SK-N-SH (cell line): ENCODE measurements around the gene ARPC5L. TPM values are rescaled to one million over a fixed set of nuclear protein-coding genes. Genes with fewer than 3 reads are reported as not detected.

Experiments
- CTCF ChIA-PET: fragments of 300-600, 350-600 bp; formaldehyde crosslinking; extraction: SDS; loops from one replicate; lab custom pipeline; 2021; lab: Yijun Ruan, JAX
- POLR2A ChIA-PET: fragments of 350-600 bp; sonication (Branson Sonifier 250); formaldehyde crosslinking; extraction: SDS; loops from one replicate; lab custom pipeline; 2020; ENCODE audit warnings: antibody characterized with exemption, inconsistent platforms; lab: Yijun Ruan, JAX
- DNase-seq: peaks from one replicate; pipeline ENCODE4 v3.0.0; 2012
- H2AFZ ChIP-seq: fragments of 200-600 bp; sonication (generic); 2 replicates; pipeline ENCODE4 v1.8.1; 2016; ENCODE audit warnings: antibody characterized with exemption, mild to moderate bottlenecking, low read depth
- H3F3A ChIP-seq: fragments of 200-600 bp; sonication (generic); replicated peaks from 2 replicates; pipeline ENCODE3; 2016; ENCODE audit warnings: antibody characterized with exemption, mild to moderate bottlenecking; ENCODE audit not compliant: insufficient read depth
- H3K27ac ChIP-seq, 2 experiments: fragments of 200-500 bp in 1 of 2; fragments of 200-600 bp in 1 of 2; sonication (Bioruptor generic) in 1 of 2; sonication (generic), shearing (Covaris generic) in 1 of 2; 2 replicates each; pipeline versions ENCODE4 v1.5.1 to v1.6.1; 2014 to 2016; ENCODE audit warnings: low read depth in 2 of 2, inconsistent platforms in 1 of 2, low read length in 1 of 2, mild to moderate bottlenecking in 1 of 2, mixed read lengths in 1 of 2
- H3K27me3 ChIP-seq: fragments of 200-600 bp; sonication (generic), shearing (Covaris generic); 2 replicates; pipeline ENCODE4 v1.6.1; 2016; ENCODE audit warnings: mixed run types; ENCODE audit not compliant: insufficient read depth
- H3K36me3 ChIP-seq, 2 experiments: fragments of 200-500 bp in 1 of 2; fragments of 200-600 bp in 1 of 2; sonication (Bioruptor generic) in 1 of 2; sonication (generic) in 1 of 2; replicated peaks in 1 of 2; 2 replicates each; pipeline versions ENCODE3 to v1.5.1; 2014 to 2016; ENCODE audit warnings: low read length in 1 of 2, mild to moderate bottlenecking in 1 of 2; ENCODE audit not compliant: insufficient read depth in 2 of 2, control insufficient read depth in 1 of 2
- H3K4me1 ChIP-seq, 2 experiments: fragments of 200-500 bp in 1 of 2; fragments of 200-600 bp in 1 of 2; sonication (Bioruptor generic) in 1 of 2; sonication (generic), shearing (Covaris generic) in 1 of 2; 2 replicates each; pipeline versions ENCODE4 v1.5.1 to v1.6.1; 2014 to 2016; ENCODE audit warnings: low read depth in 1 of 2, low read length in 1 of 2, mixed run types in 1 of 2; ENCODE audit not compliant: insufficient read depth in 2 of 2, control insufficient read depth in 1 of 2
- H3K4me2 ChIP-seq: fragments of 200-600 bp; sonication (generic), shearing (Covaris generic); 2 replicates; pipeline ENCODE4 v1.6.1; 2017; ENCODE audit warnings: mixed run types
- H3K4me3 ChIP-seq, 2 experiments: fragments of 200-500 bp in 1 of 2; fragments of 200-600 bp in 1 of 2; sonication (Bioruptor generic) in 1 of 2; sonication (generic), shearing (Covaris generic) in 1 of 2; 2 replicates each; pipeline versions ENCODE4 v1.5.1 to v1.8.1; 2014 to 2016; ENCODE audit warnings: low read depth in 2 of 2, inconsistent platforms in 1 of 2, low read length in 1 of 2, mild to moderate bottlenecking in 1 of 2, mixed read lengths in 1 of 2, moderate library complexity in 1 of 2
- H3K79me2 ChIP-seq: fragments of 200-600 bp; sonication (generic); 2 replicates; pipeline ENCODE4 v1.8.1; 2017; ENCODE audit warnings: mild to moderate bottlenecking; ENCODE audit not compliant: insufficient read depth
- H3K9ac ChIP-seq: fragments of 200-600 bp; sonication (generic); 2 replicates; pipeline ENCODE4 v1.6.1; 2017; ENCODE audit warnings: mixed run types
- H3K9me2 ChIP-seq: fragments of 200-600 bp; sonication (generic); 2 replicates; pipeline ENCODE4 v1.6.1; 2017; ENCODE audit warnings: mixed run types
- H3K9me3 ChIP-seq: fragments of 200-600 bp; sonication (generic); 2 replicates; pipeline ENCODE4 v1.6.1; 2017; ENCODE audit warnings: mixed run types, mild to moderate bottlenecking, moderate library complexity
- H4K20me1 ChIP-seq: fragments of 200-600 bp; sonication (generic); 2 replicates; pipeline ENCODE4 v1.6.1; 2017; ENCODE audit warnings: mild to moderate bottlenecking, mixed run types; ENCODE audit not compliant: insufficient read depth
- FOSL2 ChIP-seq: IDR thresholded peaks from 2 replicates; pipeline ENCODE4 v1.4.0; 2012; ENCODE audit warnings: low read depth, mild to moderate bottlenecking, moderate library complexity, borderline replicate concordance
- GATA2 ChIP-seq: sonication (generic); formaldehyde crosslinking; IDR thresholded peaks from 2 replicates; pipeline ENCODE4 v1.5.0; 2020; ENCODE audit warnings: mild to moderate bottlenecking, missing genetic modification reagents
- MEF2A ChIP-seq: IDR thresholded peaks from 2 replicates; pipeline ENCODE4 v1.4.0; 2012; ENCODE audit warnings: low read depth, borderline replicate concordance
- NFIC ChIP-seq: IDR thresholded peaks from 2 replicates; pipeline ENCODE4 v1.4.0; 2012; ENCODE audit warnings: borderline replicate concordance
- RAD21 ChIP-seq: IDR thresholded peaks from 2 replicates; pipeline ENCODE4 v1.6.1; 2012; ENCODE audit warnings: mild to moderate bottlenecking, low read length
- RCOR1 ChIP-seq: fragments of 150-350 bp; IDR thresholded peaks from 2 replicates; pipeline ENCODE4 v1.6.1; 2017; ENCODE audit warnings: antibody characterized with exemption, low read length
- RFX5 ChIP-seq: IDR thresholded peaks from 2 replicates; pipeline ENCODE4 v1.6.1; 2012; ENCODE audit warnings: mild to moderate bottlenecking, improper control_type of control experiment, low read length
- TAF1 ChIP-seq: IDR thresholded peaks from 2 replicates; pipeline ENCODE4 v1.6.1; 2012; ENCODE audit warnings: low read depth, mild to moderate bottlenecking, low read length, moderate library complexity, borderline replicate concordance
- TCF12 ChIP-seq: IDR thresholded peaks from 2 replicates; pipeline ENCODE4 v1.4.0; 2012
- TEAD4 ChIP-seq: IDR thresholded peaks from 2 replicates; pipeline ENCODE4 v1.4.0; 2012; ENCODE audit warnings: mild to moderate bottlenecking, borderline replicate concordance; ENCODE audit not compliant: insufficient read depth
- WGBS: methylation state at CpG from one replicate; pipeline ENCODE4 v1.1.6; 2017; ENCODE audit warnings: low lambda C conversion rate; 5-methylcytosine and 5-hydroxymethylcytosine counted together
- polyA plus RNA-seq, 3 experiments: library from polyadenylated mRNA; depleted of rRNA; stranded (reverse); fragments of >200 nt; gene quantifications; 2 replicates each; pipeline ENCODE4 v1.2.3, GENCODE V29; 2012
- TF ChIP-seq, protein P1 (sequence below): IDR thresholded peaks from 2 replicates; pipeline ENCODE4; 2012
- TF ChIP-seq, protein P2 (sequence below): IDR thresholded peaks from 2 replicates; pipeline ENCODE4 v1.6.1; 2012; ENCODE audit warnings: mild to moderate bottlenecking, low read depth, low read length, moderate library complexity
- TF ChIP-seq, protein P3 (sequence below): fragments of 150-350 bp; IDR thresholded peaks from 2 replicates; pipeline ENCODE4 v1.6.1; 2017; ENCODE audit warnings: antibody characterized with exemption, low read length, low read depth, borderline replicate concordance
- TF ChIP-seq, protein P4 (sequence below): fragments of 150-350 bp; IDR thresholded peaks from 2 replicates; pipeline ENCODE4 v1.6.1; 2016; ENCODE audit warnings: mild to moderate bottlenecking, low read depth, low read length
- TF ChIP-seq, protein P5 (sequence below): IDR thresholded peaks from 2 replicates; pipeline ENCODE4 v1.4.0; 2012; ENCODE audit warnings: low read depth
- TF ChIP-seq, protein P6 (sequence below): fragments of 200-600 bp; sonication (generic); IDR thresholded peaks from 2 replicates; pipeline ENCODE4 v1.6.1; 2017; ENCODE audit warnings: antibody characterized with exemption, mild to moderate bottlenecking, moderate library complexity

The ARPC5L gene
- polyA plus RNA-seq, 1 of the 3 experiments (the other 2 are of a cell fraction): 73.1 TPM

DNA sequence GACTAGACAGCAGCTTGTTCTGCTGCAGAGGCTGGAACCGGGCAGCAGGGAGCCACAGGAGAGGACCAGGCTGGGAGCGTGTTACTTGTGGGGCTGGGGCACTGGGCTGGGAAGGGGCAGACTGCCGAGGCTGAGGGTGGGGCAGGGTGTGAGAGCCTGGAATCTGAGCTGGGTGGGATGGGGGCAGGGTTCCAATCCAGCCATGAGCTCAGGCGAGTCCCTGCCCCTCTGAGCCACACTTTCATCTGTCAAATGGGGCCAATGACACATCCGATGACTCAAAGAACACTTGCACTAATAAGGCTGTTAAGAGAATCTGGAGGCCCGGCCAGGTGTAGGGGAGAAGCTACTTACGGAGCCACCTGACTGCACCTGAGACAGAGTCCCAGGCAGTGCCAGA lies 27.3 kb upstream of the ARPC5L start:
- DNase-seq: peak; percentile 36
- no peak overlapping the region for H2AFZ ChIP-seq
- no peaks in the 10 kb centered on the region for H3K79me2 ChIP-seq
- ChIA-PET CTCF (interaction anchor here (0.9 to 33.6 kb wide), 4 partner anchors 19 to 109 kb away, joined by 3 to 1436 read pairs (median 178); partner anchors contain the start of genes NR6A1, OLFML2A and WDR38), POLR2A (interaction anchor here (0.6 kb wide), 1 partner anchor 17 kb away, joined by 4 read pairs; no protein-coding TSS in a partner anchor)
- H3F3A ChIP-seq: peaks cover 25% of the 10 kb centered on the region
- no peaks in the 10 kb centered on the region for H3K9me2 ChIP-seq
- peak; percentile 31; the same call in 1 of the 2 replicates for TF ChIP-seq NFIC
- TF ChIP-seq FOSL2: peak; percentile 48; the same call in 1 of the 2 replicates
- TF ChIP-seq, protein P1, sequence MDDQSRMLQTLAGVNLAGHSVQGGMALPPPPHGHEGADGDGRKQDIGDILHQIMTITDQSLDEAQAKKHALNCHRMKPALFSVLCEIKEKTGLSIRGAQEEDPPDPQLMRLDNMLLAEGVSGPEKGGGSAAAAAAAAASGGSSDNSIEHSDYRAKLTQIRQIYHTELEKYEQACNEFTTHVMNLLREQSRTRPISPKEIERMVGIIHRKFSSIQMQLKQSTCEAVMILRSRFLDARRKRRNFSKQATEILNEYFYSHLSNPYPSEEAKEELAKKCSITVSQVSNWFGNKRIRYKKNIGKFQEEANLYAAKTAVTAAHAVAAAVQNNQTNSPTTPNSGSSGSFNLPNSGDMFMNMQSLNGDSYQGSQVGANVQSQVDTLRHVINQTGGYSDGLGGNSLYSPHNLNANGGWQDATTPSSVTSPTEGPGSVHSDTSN: peak; percentile 60
- TF ChIP-seq, protein P2, sequence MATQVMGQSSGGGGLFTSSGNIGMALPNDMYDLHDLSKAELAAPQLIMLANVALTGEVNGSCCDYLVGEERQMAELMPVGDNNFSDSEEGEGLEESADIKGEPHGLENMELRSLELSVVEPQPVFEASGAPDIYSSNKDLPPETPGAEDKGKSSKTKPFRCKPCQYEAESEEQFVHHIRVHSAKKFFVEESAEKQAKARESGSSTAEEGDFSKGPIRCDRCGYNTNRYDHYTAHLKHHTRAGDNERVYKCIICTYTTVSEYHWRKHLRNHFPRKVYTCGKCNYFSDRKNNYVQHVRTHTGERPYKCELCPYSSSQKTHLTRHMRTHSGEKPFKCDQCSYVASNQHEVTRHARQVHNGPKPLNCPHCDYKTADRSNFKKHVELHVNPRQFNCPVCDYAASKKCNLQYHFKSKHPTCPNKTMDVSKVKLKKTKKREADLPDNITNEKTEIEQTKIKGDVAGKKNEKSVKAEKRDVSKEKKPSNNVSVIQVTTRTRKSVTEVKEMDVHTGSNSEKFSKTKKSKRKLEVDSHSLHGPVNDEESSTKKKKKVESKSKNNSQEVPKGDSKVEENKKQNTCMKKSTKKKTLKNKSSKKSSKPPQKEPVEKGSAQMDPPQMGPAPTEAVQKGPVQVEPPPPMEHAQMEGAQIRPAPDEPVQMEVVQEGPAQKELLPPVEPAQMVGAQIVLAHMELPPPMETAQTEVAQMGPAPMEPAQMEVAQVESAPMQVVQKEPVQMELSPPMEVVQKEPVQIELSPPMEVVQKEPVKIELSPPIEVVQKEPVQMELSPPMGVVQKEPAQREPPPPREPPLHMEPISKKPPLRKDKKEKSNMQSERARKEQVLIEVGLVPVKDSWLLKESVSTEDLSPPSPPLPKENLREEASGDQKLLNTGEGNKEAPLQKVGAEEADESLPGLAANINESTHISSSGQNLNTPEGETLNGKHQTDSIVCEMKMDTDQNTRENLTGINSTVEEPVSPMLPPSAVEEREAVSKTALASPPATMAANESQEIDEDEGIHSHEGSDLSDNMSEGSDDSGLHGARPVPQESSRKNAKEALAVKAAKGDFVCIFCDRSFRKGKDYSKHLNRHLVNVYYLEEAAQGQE: no peak
- peak; percentile 27; the same call in 1 of the 2 replicates for TF ChIP-seq TCF12
- no peaks in the 10 kb centered on the region for H3K9me3 ChIP-seq
- WGBS: 60% methylated on average over 5 of the region's 7 CpGs
- no peaks in the 10 kb centered on the region for H4K20me1 ChIP-seq
- no peaks in the 10 kb centered on the region for H3K27me3 ChIP-seq
- H3K4me1 ChIP-seq: peaks cover 14 to 24% of the 10 kb centered on the region in 2 experiments; a peak in 3 of 4 replicates
- H3K36me3 ChIP-seq: no peaks in the 10 kb centered on the region
- peak overlapping the region; percentile 68 for H3K4me2 ChIP-seq
- no peak overlapping the region for H3K4me3 ChIP-seq
- no peak overlapping the region for H3K9ac ChIP-seq
- peak overlapping the region in 1 of 2 experiments; percentile 27; a peak in 1 of 4 replicates for H3K27ac ChIP-seq

DNA sequence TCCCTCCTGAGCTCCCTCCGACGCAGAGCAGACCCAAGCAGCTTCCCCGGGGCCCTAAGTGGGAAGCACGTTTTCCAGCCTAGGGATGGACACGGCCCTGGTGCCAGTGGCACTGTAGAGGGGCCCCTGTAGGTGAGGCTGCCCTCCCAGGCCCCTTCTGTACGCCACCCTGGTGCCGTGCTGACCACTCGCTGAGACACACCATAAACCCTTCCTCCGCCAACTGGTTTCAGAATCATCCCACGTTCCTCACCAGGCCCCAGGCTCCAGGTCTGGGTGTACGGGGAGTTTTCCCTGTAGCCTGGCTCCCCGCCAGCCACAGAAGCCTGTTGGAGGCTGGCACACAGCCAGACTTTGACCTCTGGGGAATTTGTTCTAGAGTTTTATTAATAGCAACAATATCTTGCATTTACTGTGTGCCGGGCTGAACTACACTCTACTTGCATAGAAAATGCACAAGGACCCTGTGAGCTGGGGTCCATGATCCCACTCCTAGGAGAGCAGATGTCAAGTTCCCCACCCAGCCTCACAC lies 26.8 kb upstream of the ARPC5L start:
- Histone ChIP-seq H3K27me3 (no peaks in the 10 kb centered on the region), H3K36me3 (no peaks in the 10 kb centered on the region), H3K4me2 (peak overlapping the region; percentile 68), H3F3A (peaks cover 25% of the 10 kb centered on the region), H3K4me1 (peaks cover 14 to 24% of the 10 kb centered on the region in 2 experiments; a peak in 3 of 4 replicates), H4K20me1 (no peaks in the 10 kb centered on the region), H3K27ac (peak overlapping the region; percentile 18 to 27; a peak in 2 of 4 replicates), H3K9ac (no peak overlapping the region), H3K4me3 (peak overlapping the region in 1 of 2 experiments; percentile 30; a peak in 1 of 4 replicates), H3K9me2 (no peaks in the 10 kb centered on the region), H3K9me3 (no peaks in the 10 kb centered on the region), H2AFZ (no peak overlapping the region), H3K79me2 (no peaks in the 10 kb centered on the region)
- DNase-seq: peak; percentile 91
- POLR2A ChIA-PET: interaction anchor here (0.5 to 0.6 kb wide), 2 partner anchors 17 to 56 kb away, joined by 3 to 4 read pairs; no protein-coding TSS in a partner anchor
- 8% methylated on average over 12 of the region's 13 CpGs for WGBS
- CTCF ChIA-PET: interaction anchor here (0.9 to 33.6 kb wide), 5 partner anchors 17 to 108 kb away, joined by 3 to 1436 read pairs (median 7); partner anchors contain the start of genes NR6A1, OLFML2A and WDR38
- TF ChIP-seq RCOR1 (peak; percentile 71), TAF1 (no peak), RAD21 (no peak), TCF12 (peak; percentile 55), TEAD4 (peak; percentile 50; the same call in 1 of the 2 replicates), RFX5 (peak; percentile 44; the same call in 1 of the 2 replicates), MEF2A (peak; percentile 76), GATA2 (CRISPR knock-in tag) (no peak), FOSL2 (no peak)
- TF ChIP-seq, protein P3, sequence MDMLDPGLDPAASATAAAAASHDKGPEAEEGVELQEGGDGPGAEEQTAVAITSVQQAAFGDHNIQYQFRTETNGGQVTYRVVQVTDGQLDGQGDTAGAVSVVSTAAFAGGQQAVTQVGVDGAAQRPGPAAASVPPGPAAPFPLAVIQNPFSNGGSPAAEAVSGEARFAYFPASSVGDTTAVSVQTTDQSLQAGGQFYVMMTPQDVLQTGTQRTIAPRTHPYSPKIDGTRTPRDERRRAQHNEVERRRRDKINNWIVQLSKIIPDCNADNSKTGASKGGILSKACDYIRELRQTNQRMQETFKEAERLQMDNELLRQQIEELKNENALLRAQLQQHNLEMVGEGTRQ: no peak
- TF ChIP-seq, protein P4, sequence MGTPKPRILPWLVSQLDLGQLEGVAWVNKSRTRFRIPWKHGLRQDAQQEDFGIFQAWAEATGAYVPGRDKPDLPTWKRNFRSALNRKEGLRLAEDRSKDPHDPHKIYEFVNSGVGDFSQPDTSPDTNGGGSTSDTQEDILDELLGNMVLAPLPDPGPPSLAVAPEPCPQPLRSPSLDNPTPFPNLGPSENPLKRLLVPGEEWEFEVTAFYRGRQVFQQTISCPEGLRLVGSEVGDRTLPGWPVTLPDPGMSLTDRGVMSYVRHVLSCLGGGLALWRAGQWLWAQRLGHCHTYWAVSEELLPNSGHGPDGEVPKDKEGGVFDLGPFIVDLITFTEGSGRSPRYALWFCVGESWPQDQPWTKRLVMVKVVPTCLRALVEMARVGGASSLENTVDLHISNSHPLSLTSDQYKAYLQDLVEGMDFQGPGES: no peak
- TF ChIP-seq, protein P5, sequence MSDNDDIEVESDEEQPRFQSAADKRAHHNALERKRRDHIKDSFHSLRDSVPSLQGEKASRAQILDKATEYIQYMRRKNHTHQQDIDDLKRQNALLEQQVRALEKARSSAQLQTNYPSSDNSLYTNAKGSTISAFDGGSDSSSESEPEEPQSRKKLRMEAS: 0 out of 2 replicates have a peak, but pooled peaks have one; percentile 28
- TF ChIP-seq, protein P6, sequence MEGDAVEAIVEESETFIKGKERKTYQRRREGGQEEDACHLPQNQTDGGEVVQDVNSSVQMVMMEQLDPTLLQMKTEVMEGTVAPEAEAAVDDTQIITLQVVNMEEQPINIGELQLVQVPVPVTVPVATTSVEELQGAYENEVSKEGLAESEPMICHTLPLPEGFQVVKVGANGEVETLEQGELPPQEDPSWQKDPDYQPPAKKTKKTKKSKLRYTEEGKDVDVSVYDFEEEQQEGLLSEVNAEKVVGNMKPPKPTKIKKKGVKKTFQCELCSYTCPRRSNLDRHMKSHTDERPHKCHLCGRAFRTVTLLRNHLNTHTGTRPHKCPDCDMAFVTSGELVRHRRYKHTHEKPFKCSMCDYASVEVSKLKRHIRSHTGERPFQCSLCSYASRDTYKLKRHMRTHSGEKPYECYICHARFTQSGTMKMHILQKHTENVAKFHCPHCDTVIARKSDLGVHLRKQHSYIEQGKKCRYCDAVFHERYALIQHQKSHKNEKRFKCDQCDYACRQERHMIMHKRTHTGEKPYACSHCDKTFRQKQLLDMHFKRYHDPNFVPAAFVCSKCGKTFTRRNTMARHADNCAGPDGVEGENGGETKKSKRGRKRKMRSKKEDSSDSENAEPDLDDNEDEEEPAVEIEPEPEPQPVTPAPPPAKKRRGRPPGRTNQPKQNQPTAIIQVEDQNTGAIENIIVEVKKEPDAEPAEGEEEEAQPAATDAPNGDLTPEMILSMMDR: no peak
